K562 (cell line): ENCODE results near the gene EWSR1. TPM values are rescaled to one million over a fixed set of nuclear protein-coding genes. Genes with fewer than 3 reads are reported as not detected.
A peak's percentile ranks its signal among the peaks of the same experiment; 100 is the strongest.

Experiments used
- ATAC-seq: fragments of 200-7000 bp; cut with Tn5 transposase; 3 replicates; pipeline ENCODE4 v1.9.1; 2020; ENCODE audit warnings: moderate library complexity
- BruUV-seq: library from RNA; stranded (reverse); fragments of 400-500 nt; replicated peaks from 2 replicates; lab custom pipeline; 2021; lab: Mats Ljungman, UMichigan
- CTCF ChIA-PET: fragments of 300-600 bp; formaldehyde crosslinking; extraction: SDS; loops from one replicate; lab custom pipeline; 2021; ENCODE audit warnings: low intra/inter-chr PET ratio; lab: Yijun Ruan, JAX
- POLR2A ChIA-PET: fragments of 300-600, 350-650 bp; sonication (Branson Sonifier 250); formaldehyde crosslinking; extraction: SDS; loops from one replicate; lab custom pipeline; 2021; ENCODE audit warnings: antibody characterized with exemption, inconsistent platforms; lab: Yijun Ruan, JAX
- DNase-seq, 4 experiments: peaks; one replicate each; pipeline versions ENCODE4 v3.0.0 to v3.0.0-alpha.2; 2011 to 2018; ENCODE audit warnings: low spot score in 3 of 4, mixed read lengths in 3 of 4; ENCODE audit errors: extremely low read depth in 1 of 4
- FAIRE-seq: peaks from 2 replicates; lab custom pipeline; 2011; peaks lifted over from hg19 to GRCh38; lab: Jason Lieb, UNC
- H2AFZ ChIP-seq: 2 replicates; pipeline ENCODE4 v1.6.0; 2011; ENCODE audit warnings: low read depth, low read length, control low read depth, inconsistent platforms
- H3K27ac ChIP-seq: fragments of 200-600 bp; 3 replicates; pipeline ENCODE4 v1.8.0; 2011; ENCODE audit warnings: low read depth, mild to moderate bottlenecking, control low read depth, inconsistent platforms, low read length, moderate library complexity, mixed read lengths; ENCODE audit errors: extremely low read depth
- H3K27me3 ChIP-seq, 2 experiments: fragments of 300-600 bp in 1 of 2; 2 replicates in 1 of 2; 3 replicates in 1 of 2; pipeline versions ENCODE4 v1.6.0 to v1.8.0; 2011; ENCODE audit warnings: inconsistent platforms in 2 of 2, low read length in 2 of 2, mild to moderate bottlenecking in 1 of 2, mixed read lengths in 1 of 2, moderate library complexity in 1 of 2; ENCODE audit not compliant: control insufficient read depth in 2 of 2, insufficient read depth in 2 of 2
- H3K36me3 ChIP-seq: fragments of 300-600 bp; 3 replicates; pipeline ENCODE4 v1.8.0; 2011; ENCODE audit warnings: mild to moderate bottlenecking, low read length, inconsistent platforms; ENCODE audit not compliant: control insufficient read depth, insufficient read depth
- H3K4me1 ChIP-seq, 2 experiments: fragments of 200-600 bp in 1 of 2; replicated peaks in 1 of 2; 2 replicates in 1 of 2; 3 replicates in 1 of 2; pipeline versions ENCODE4 v1.5.1 to v1.8.0; 2011; ENCODE audit warnings: inconsistent platforms in 2 of 2, low read length in 2 of 2, mild to moderate bottlenecking in 1 of 2, mixed read lengths in 1 of 2, moderate library complexity in 1 of 2; ENCODE audit not compliant: control insufficient read depth in 2 of 2, insufficient read depth in 2 of 2
- H3K4me2 ChIP-seq: 2 replicates; pipeline ENCODE4 v1.6.1; 2011; ENCODE audit warnings: low read length, control low read depth, inconsistent platforms, mixed read lengths; ENCODE audit not compliant: insufficient read depth
- H3K4me3 ChIP-seq: fragments of 200-600 bp; sonication (generic), shearing (Covaris generic); 2 replicates; pipeline ENCODE4 v1.5.1; 2016; ENCODE audit warnings: control low read depth, inconsistent platforms
- H3K79me2 ChIP-seq: fragments of 200-600 bp; 3 replicates; pipeline ENCODE4 v1.8.0; 2011; ENCODE audit warnings: low read length, inconsistent platforms; ENCODE audit not compliant: control insufficient read depth, insufficient read depth
- H3K9ac ChIP-seq, 2 experiments: 2 replicates each; pipeline versions ENCODE4 v1.6.0 to v1.6.1; 2011; ENCODE audit warnings: low read depth in 2 of 2, low read length in 2 of 2, control low read depth in 1 of 2, inconsistent platforms in 1 of 2, mild to moderate bottlenecking in 1 of 2, mixed read lengths in 1 of 2; ENCODE audit not compliant: insufficient read depth in 1 of 2
- H3K9me1 ChIP-seq: one replicate; pipeline ENCODE4 v1.6.0; 2011; ENCODE audit warnings: inconsistent platforms, mild to moderate bottlenecking, low read length, moderate library complexity; ENCODE audit not compliant: control insufficient read depth, insufficient read depth
- H3K9me3 ChIP-seq: replicated peaks from 2 replicates; pipeline ENCODE4 v1.5.1; 2011; ENCODE audit warnings: low read depth, low read length, inconsistent platforms; ENCODE audit not compliant: control insufficient read depth, insufficient read depth
- H4K20me1 ChIP-seq: replicated peaks from 2 replicates; pipeline ENCODE4 v1.6.1; 2011; ENCODE audit warnings: low read length, inconsistent platforms, mixed read lengths; ENCODE audit not compliant: control insufficient read depth, insufficient read depth
- IFI16 ChIP-seq: fragments of 250-450 bp; sonication (Bioruptor Pico); IDR thresholded peaks from 2 replicates; pipeline ENCODE4 v2.1.2; 2022; ENCODE audit warnings: mild to moderate bottlenecking, inconsistent platforms
- POLR2AphosphoS5 ChIP-seq: IDR thresholded peaks from 2 replicates; pipeline ENCODE4 v1.6.1; 2011; ENCODE audit warnings: mild to moderate bottlenecking, low read depth, low read length, moderate library complexity; ENCODE audit not compliant: control insufficient read depth, insufficient read depth
- SIN3A ChIP-seq, 2 experiments: fragments of 150-350 bp in 1 of 2; IDR thresholded peaks; 2 replicates each; pipeline ENCODE4 v1.6.1; 2011 to 2016; ENCODE audit warnings: borderline replicate concordance in 2 of 2, low read depth in 2 of 2, low read length in 2 of 2, mild to moderate bottlenecking in 2 of 2, moderate library complexity in 2 of 2; ENCODE audit not compliant: control insufficient read depth in 1 of 2
- TRIM24 ChIP-seq, 2 experiments: fragments of 450-650 bp; IDR thresholded peaks; 2 replicates each; pipeline ENCODE4 v1.6.1; 2016
- WGBS: fragments of 100-300 bp; shearing (Covaris generic); methylation state at CpG from one replicate; pipeline ENCODE4 v1.1.6; 2016; ENCODE audit warnings: low coverage, mixed read lengths; ENCODE audit not compliant: insufficient coverage; ENCODE audit errors: missing lambda C conversion rate; 5-methylcytosine and 5-hydroxymethylcytosine counted together
- in situ Hi-C: fragments of 300-500 bp; cut with MboI; formaldehyde crosslinking; loops from 4 replicates; pipeline ENCODE4 v1.15.0; 2018; ENCODE audit warnings: inconsistent platforms, mixed read lengths
- intact Hi-C: fragments of 100-400 bp; cut with micrococcal nuclease; formaldehyde crosslinking; loops from 2 replicates; pipeline ENCODE4 v1.14.2; 2022
- polyA plus RNA-seq, 8 experiments: library from polyadenylated mRNA; depleted of rRNA in 4 of 8; stranded (reverse) in 5 of 8; unstranded in 3 of 8; fragments of >200 nt; fragmentation: Nextera tagmentation in 2 of 8; fragmentation: Illumina TruSeq in 1 of 8; extraction: Ambion mirVana in 2 of 8; extraction: Trizol in 1 of 8; gene quantifications; 2 replicates each; pipeline versions ENCODE4 v1.2.1 to v1.2.3, GENCODE V29; 2011 to 2014; ENCODE audit warnings: inconsistent platforms in 1 of 8, missing spikeins in 1 of 8
- total RNA-seq, 7 experiments: library from RNA; depleted of rRNA in 6 of 7; stranded (reverse); fragments of >200 nt in 6 of 7; fragmentation: Illumina TruSeq in 2 of 7; extraction: Trizol in 2 of 7; gene quantifications; 2 replicates each; pipeline versions ENCODE4 v1.2.1 to v1.2.3, GENCODE V29; 2011 to 2021; ENCODE audit warnings: low replicate concordance in 1 of 7

Gene EWSR1
- total and polyA plus RNA-seq, 9 of the 15 experiments (the other 6 are each of a cell fraction or from before 2014, with no cell fraction given) = 83.3 to 450 (median 239) TPM

DNA sequence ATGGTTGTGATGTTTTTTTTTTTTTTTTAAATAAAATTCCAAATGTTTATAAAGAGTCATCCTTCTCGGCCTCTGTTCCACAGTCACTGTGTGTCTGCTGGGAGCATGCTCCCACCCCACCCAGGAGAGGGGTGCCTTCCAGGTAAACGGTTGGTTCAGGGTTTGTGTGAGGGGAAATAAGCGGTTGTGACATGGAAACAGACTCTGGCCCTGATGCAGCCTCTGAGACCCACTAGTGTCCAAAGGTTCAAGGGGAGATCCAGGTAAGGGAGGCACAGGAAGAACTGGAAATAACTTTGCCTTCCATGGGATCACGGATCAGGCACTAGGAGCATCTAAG lies 32.4 kb downstream of the EWSR1 start:
- intact Hi-C loops = no loop called here
- no TSS peak for BruUV-seq
- TF ChIP-seq POLR2AphosphoS5 = peak; percentile 31
- TF ChIP-seq IFI16 (CRISPR knock-in tag) = no peak
- 0 out of 4 replicates have a peak, but pooled peaks of 1 of the 2 experiments have one; percentile 43 for TF ChIP-seq SIN3A (IDR thresholded peaks at IDR 0.05; ENCODE audit: borderline replicate concordance in 2 of 2, control insufficient read depth in 1 of 2, low read depth in 2 of 2, low read length in 2 of 2)
- no peak for TF ChIP-seq TRIM24 (IDR thresholded peaks at IDR 0.05)
- ChIA-PET CTCF (no interaction called here), POLR2A (interaction anchor here (0.6 to 0.7 kb wide), 2 partner anchors 37 to 212 kb away, joined by 3 to 4 read pairs; no protein-coding TSS in a partner anchor)
- Histone ChIP-seq H2AFZ (no peak overlapping the region), H3K27ac (no peak overlapping the region), H3K4me2 (no peak overlapping the region), H3K79me2 (no peaks in the 10 kb centered on the region), H3K4me3 (no peak overlapping the region), H3K9me3 (no peaks in the 10 kb centered on the region), H3K27me3 (no peaks in the 10 kb centered on the region), H4K20me1 (no peaks in the 10 kb centered on the region; the same call in 1 of the 2 replicates), H3K9ac (no peak overlapping the region), H3K9me1 (no peaks in the 10 kb centered on the region), H3K36me3 (peaks cover 50% of the 10 kb centered on the region), H3K4me1 (peaks cover 7 to 36% of the 10 kb centered on the region in 2 experiments)
- no peak for ATAC-seq
- no peak for DNase-seq
- no peak for FAIRE-seq
- WGBS = 74% methylated on average over 4 of the region's 4 CpGs
- in situ Hi-C loops = no loop called here
